AG09309 (cell line): Measurements from ENCODE around the gene IGFBP7.
"Not testable (repeated sequence)": the region's sequence is repeated elsewhere in the genome, so short reads cannot be mapped to it uniquely, and the experiment has no call there.

Source experiments
- DNase-seq: peaks from one replicate; pipeline ENCODE4 v3.0.0-alpha.2; 2010; ENCODE audit warnings: low read depth
- H3K4me3 ChIP-seq: 2 replicates; pipeline ENCODE4 v1.5.1; 2011; ENCODE audit warnings: mild to moderate bottlenecking, low read depth, low read length, moderate library complexity; ENCODE audit not compliant: control insufficient read depth
- CTCF ChIP-seq: IDR thresholded peaks from 2 replicates; pipeline ENCODE4 v1.5.1; 2011; ENCODE audit warnings: mild to moderate bottlenecking, low read depth, low read length, inconsistent platforms; ENCODE audit not compliant: insufficient read depth, control insufficient read depth; ENCODE audit errors: missing control alignments

Gene IGFBP7

GRCh38 chr4:57051095-57051494, 59.1 kb downstream of the IGFBP7 start:
- no peak overlapping the region for H3K4me3 ChIP-seq
- TF ChIP-seq CTCF, result no peak
- no peak for DNase-seq

GRCh38 chr4:57048590-57049304, 61.4 kb downstream of the IGFBP7 start:
- TF ChIP-seq CTCF, result no peak
- H3K4me3 ChIP-seq, result no peak overlapping the region
- DNase-seq, result no peak

- DNase-seq, result not testable (repeated sequence)
These were observed 63.1 kb downstream of the IGFBP7 start for GRCh38 chr4:57047046-57047445.

GRCh38 chr4:57044996-57045395, 65.2 kb downstream of the IGFBP7 start:
- DNase-seq, result no peak
- no peak for TF ChIP-seq CTCF
- H3K4me3 ChIP-seq, result no peak overlapping the region

More at GRCh38 chr4:57047046-57047445, 63.1 kb downstream of the IGFBP7 start:
- not testable (repeated sequence) for H3K4me3 ChIP-seq

- DNase-seq, result peak; percentile 88
- H3K4me3 ChIP-seq, result no peak overlapping the region
- TF ChIP-seq CTCF, result no peak
These were observed 65.9 kb downstream of the IGFBP7 start for GRCh38 chr4:57044279-57044678.

GRCh38 chr4:57043347-57044251, 66.6 kb downstream of the IGFBP7 start:
- no peak overlapping the region for H3K4me3 ChIP-seq
- TF ChIP-seq CTCF, result no peak
- DNase-seq, result peak; percentile 77

- DNase-seq, result no peak
- no peak for TF ChIP-seq CTCF
- H3K4me3 ChIP-seq, result no peak overlapping the region
These were observed 67.4 kb downstream of the IGFBP7 start for GRCh38 chr4:57042711-57043169.
